HG02678 (cell line): ENCODE results near the gene LRRC41.
"Not testable (repeated sequence)": the region's sequence is repeated elsewhere in the genome, so short reads cannot be mapped to it uniquely, and the experiment has no call there.

Experiments
- ATAC-seq: cut with Tn5 transposase; IDR thresholded peaks from one replicate; pipeline ENCODE4 v1.9.1; 2021; ENCODE audit warnings: mild to moderate bottlenecking, moderate library complexity; ENCODE audit not compliant: unreplicated experiment

LRRC41 gene

GRCh38 chr1:46246136-46246535 lies 57.3 kb downstream of the LRRC41 start:
- ATAC-seq, result not testable (repeated sequence)

- ATAC-seq, result no peak
Measured at GRCh38 chr1:46244656-46245371, 58.6 kb downstream of the LRRC41 start.

GRCh38 chr1:46243831-46244230 lies 59.6 kb downstream of the LRRC41 start:
- ATAC-seq, result not testable (repeated sequence)

- ATAC-seq, result no peak
Measured at GRCh38 chr1:46242918-46243317, 60.5 kb downstream of the LRRC41 start.

- not testable (repeated sequence) for ATAC-seq
Measured at GRCh38 chr1:46241733-46242132, 61.7 kb downstream of the LRRC41 start.

GRCh38 chr1:46238865-46239264 lies 64.6 kb downstream of the LRRC41 start:
- ATAC-seq, result not testable (repeated sequence)

GRCh38 chr1:46236882-46237281 lies 66.5 kb downstream of the LRRC41 start:
- no peak for ATAC-seq

GRCh38 chr1:46231231-46231630 lies 72.2 kb downstream of the LRRC41 start:
- not testable (repeated sequence) for ATAC-seq
